Lung (tissue), 12 donors: ENCODE measurements around the gene PPP2R3B. TPM values are rescaled to one million over a fixed set of nuclear protein-coding genes. Genes with fewer than 3 reads are reported as not detected.

Experiments
- ATAC-seq: fragments of 200-7000 bp; cut with Tn5 transposase; one replicate; pipeline ENCODE4 v1.9.1; 2020; ENCODE audit warnings: moderate number of reproducible peaks; ENCODE audit not compliant: insufficient read depth, low FRiP score
- DNase-seq, 3 donors: peaks; one replicate each; pipeline ENCODE4 v3.0.0-alpha.2; 2013 to 2017
- H3K27ac ChIP-seq, 2 donors: one replicate each; pipeline ENCODE4 v1.5.1; 2013; ENCODE audit warnings: mild to moderate bottlenecking in 2 of 2, moderate library complexity in 2 of 2, control low read depth in 1 of 2, inconsistent platforms in 1 of 2, low read depth in 1 of 2, low read length in 1 of 2
- H3K27me3 ChIP-seq, 3 donors: one replicate each; pipeline ENCODE4 v1.5.1; 2013; ENCODE audit warnings: low read length in 2 of 3; ENCODE audit not compliant: control insufficient read depth in 3 of 3, insufficient read depth in 3 of 3
- H3K36me3 ChIP-seq, 4 donors: one replicate each; pipeline ENCODE4 v1.5.1; 2013; ENCODE audit warnings: low read length in 4 of 4, mild to moderate bottlenecking in 1 of 4, moderate library complexity in 1 of 4; ENCODE audit not compliant: control insufficient read depth in 4 of 4, insufficient read depth in 4 of 4
- H3K4me1 ChIP-seq, 5 donors: one replicate each; pipeline ENCODE4 v1.5.1; 2013; ENCODE audit warnings: low read length in 5 of 5, mild to moderate bottlenecking in 2 of 5, moderate library complexity in 1 of 5; ENCODE audit not compliant: control insufficient read depth in 5 of 5, insufficient read depth in 5 of 5
- H3K4me3 ChIP-seq: one replicate; pipeline ENCODE4 v1.5.1; 2013; ENCODE audit warnings: mild to moderate bottlenecking, control low read depth, moderate library complexity
- H3K9ac ChIP-seq, 2 donors: one replicate each; pipeline ENCODE4 v1.5.1; 2013; ENCODE audit warnings: low read length in 2 of 2, control low read depth in 1 of 2; ENCODE audit not compliant: insufficient read depth in 1 of 2
- H3K9me3 ChIP-seq, 4 donors: one replicate each; pipeline ENCODE4 v1.5.1; 2013; ENCODE audit warnings: low read length in 3 of 4, mild to moderate bottlenecking in 1 of 4, moderate library complexity in 1 of 4; ENCODE audit not compliant: control insufficient read depth in 4 of 4, insufficient read depth in 3 of 4
- WGBS, 2 donors: extraction: QIAGEN DNeasy Blood & Tissue Kit; methylation state at CpG; one replicate each; pipeline ENCODE4 v1.1.7; 2013; 5-methylcytosine and 5-hydroxymethylcytosine counted together
- polyA plus RNA-seq, 2 donors: library from polyadenylated mRNA; stranded (reverse); fragments of 200-250 nt; gene quantifications; one replicate each; pipeline ENCODE4 v1.2.1, GENCODE V29; 2013
- total RNA-seq, 2 donors: library from RNA; depleted of rRNA in 1 of 2; stranded (reverse); fragments of >200 nt in 1 of 2; gene quantifications; one replicate each; pipeline ENCODE4 v1.2.1, GENCODE V29; 2014 to 2021
- TF ChIP-seq, protein P1 (sequence below): IDR thresholded peaks from 2 replicates; pipeline ENCODE4 v1.5.1; 2012; ENCODE audit warnings: mild to moderate bottlenecking; ENCODE audit errors: control extremely low read depth, extremely low read depth
- donor health status: control.
- donor health status: control.
- donor health status: Bipolar disorder and iron deficiency.
- donor health status: healthy.
- donor health status: DM: yes; HTN: yes; CAD: no.

Gene PPP2R3B
- total and polyA plus RNA-seq, 4 donors = 7.8 to 21.0 (median 15.6) TPM

DNA sequence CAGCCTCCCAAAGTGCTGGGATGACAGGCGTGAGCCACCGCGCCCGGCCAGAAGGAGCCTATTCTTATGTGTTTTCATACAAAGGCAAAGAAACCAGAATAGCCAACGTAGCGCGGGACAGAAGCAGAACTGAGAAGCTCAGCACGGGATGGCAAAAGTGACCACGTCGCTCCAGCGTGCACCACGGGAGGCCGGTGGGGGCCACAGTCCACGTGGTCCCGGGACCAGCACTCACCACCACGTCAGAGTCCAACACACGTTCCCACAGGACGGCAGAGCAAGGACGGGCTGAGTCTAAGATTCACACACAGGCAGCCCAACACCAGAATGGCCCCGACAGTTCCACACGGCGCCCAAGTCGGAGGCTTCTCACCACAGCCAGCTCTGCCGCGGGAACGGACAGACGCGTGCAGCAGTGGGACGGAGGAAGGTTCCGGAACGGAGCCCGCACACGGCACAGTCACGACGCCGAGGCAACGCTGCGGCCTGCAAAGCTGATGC lies 49.3 kb downstream of the PPP2R3B start:
- WGBS, 2 donors = 88% methylated on average over 38 of the region's 38 CpGs
- no peak overlapping the region for H3K27ac ChIP-seq
- H3K4me1 ChIP-seq = no peaks in the 10 kb centered on the region
- TF ChIP-seq, protein P1, sequence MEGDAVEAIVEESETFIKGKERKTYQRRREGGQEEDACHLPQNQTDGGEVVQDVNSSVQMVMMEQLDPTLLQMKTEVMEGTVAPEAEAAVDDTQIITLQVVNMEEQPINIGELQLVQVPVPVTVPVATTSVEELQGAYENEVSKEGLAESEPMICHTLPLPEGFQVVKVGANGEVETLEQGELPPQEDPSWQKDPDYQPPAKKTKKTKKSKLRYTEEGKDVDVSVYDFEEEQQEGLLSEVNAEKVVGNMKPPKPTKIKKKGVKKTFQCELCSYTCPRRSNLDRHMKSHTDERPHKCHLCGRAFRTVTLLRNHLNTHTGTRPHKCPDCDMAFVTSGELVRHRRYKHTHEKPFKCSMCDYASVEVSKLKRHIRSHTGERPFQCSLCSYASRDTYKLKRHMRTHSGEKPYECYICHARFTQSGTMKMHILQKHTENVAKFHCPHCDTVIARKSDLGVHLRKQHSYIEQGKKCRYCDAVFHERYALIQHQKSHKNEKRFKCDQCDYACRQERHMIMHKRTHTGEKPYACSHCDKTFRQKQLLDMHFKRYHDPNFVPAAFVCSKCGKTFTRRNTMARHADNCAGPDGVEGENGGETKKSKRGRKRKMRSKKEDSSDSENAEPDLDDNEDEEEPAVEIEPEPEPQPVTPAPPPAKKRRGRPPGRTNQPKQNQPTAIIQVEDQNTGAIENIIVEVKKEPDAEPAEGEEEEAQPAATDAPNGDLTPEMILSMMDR = no peak
- H3K36me3 ChIP-seq = peaks cover 4 to 44% (median 23%) of the 10 kb centered on the region in 4 donors
- peaks cover 0 to 6% (median 0%) of the 10 kb centered on the region in 4 donors for H3K9me3 ChIP-seq
- H3K4me3 ChIP-seq = no peak overlapping the region
- DNase-seq = no peak
- H3K9ac ChIP-seq = no peak overlapping the region
- H3K27me3 ChIP-seq = no peaks in the 10 kb centered on the region
- ATAC-seq = no peak

DNA sequence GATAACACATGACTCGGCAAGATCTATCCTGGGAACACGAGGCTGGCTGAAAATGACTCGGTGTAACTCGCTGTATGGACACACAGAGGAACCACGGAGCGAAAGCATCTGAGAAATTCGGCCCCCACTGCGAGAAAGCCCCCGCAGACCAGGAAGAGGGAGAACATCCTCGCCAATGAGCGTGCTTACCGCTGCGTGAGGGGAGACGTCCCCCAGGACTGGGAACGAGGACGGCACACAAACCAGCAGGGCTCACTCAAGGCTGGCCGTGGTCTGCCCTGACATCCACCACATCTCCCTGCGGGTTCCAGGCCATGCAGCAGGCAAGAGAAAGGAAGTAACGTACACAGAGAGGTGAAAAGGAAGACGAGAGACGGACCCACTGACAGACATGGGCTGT lies 50.5 kb downstream of the PPP2R3B start:
- peaks cover 4 to 39% (median 22%) of the 10 kb centered on the region in 4 donors for H3K36me3 ChIP-seq
- H3K9me3 ChIP-seq = peaks cover 0 to 6% (median 0%) of the 10 kb centered on the region in 4 donors
- TF ChIP-seq, protein P1 = no peak
- H3K9ac ChIP-seq = no peak overlapping the region
- DNase-seq (no peak), ATAC-seq (no peak)
- H3K27me3 ChIP-seq = peaks cover 0 to 4% (median 0%) of the 10 kb centered on the region in 3 donors
- H3K4me3 ChIP-seq = no peak overlapping the region
- 88% methylated on average over 21 of the region's 21 CpGs for WGBS, 2 donors
- H3K27ac ChIP-seq = no peak overlapping the region
- peaks cover 0 to 5% (median 0%) of the 10 kb centered on the region in 5 donors for H3K4me1 ChIP-seq

- WGBS, 2 donors = 96 to 97% methylated on average over 17 of the region's 17 CpGs
- TF ChIP-seq, protein P1 = no peak
- Histone ChIP-seq H3K9me3 (peaks cover 0 to 6% (median 0%) of the 10 kb centered on the region in 4 donors), H3K36me3 (peaks cover 4 to 39% (median 22%) of the 10 kb centered on the region in 4 donors), H3K27ac (no peak overlapping the region), H3K4me1 (peaks cover 0 to 8% (median 0%) of the 10 kb centered on the region in 5 donors), H3K4me3 (no peak overlapping the region), H3K27me3 (peaks cover 0 to 5% (median 0%) of the 10 kb centered on the region in 3 donors), H3K9ac (no peak overlapping the region)
- ATAC-seq = no peak
- DNase-seq = no peak
These were observed 51.0 kb downstream of the PPP2R3B start for GRCh38 chrX:335758-336155.
